Inferior parietal cortex (tissue), 1 donor: Measurements from ENCODE around the gene RNF208.
A peak's percentile ranks its signal among the peaks of the same experiment; 100 is the strongest.
"Not testable (repeated sequence)": the region's sequence is repeated elsewhere in the genome, so short reads cannot be mapped to it uniquely, and the experiment has no call there.

Source experiments
- DNase-seq: peaks from one replicate; pipeline ENCODE4 v3.0.0-alpha.2; 2016; ENCODE audit errors: extremely low spot score

The RNF208 gene

DNA sequence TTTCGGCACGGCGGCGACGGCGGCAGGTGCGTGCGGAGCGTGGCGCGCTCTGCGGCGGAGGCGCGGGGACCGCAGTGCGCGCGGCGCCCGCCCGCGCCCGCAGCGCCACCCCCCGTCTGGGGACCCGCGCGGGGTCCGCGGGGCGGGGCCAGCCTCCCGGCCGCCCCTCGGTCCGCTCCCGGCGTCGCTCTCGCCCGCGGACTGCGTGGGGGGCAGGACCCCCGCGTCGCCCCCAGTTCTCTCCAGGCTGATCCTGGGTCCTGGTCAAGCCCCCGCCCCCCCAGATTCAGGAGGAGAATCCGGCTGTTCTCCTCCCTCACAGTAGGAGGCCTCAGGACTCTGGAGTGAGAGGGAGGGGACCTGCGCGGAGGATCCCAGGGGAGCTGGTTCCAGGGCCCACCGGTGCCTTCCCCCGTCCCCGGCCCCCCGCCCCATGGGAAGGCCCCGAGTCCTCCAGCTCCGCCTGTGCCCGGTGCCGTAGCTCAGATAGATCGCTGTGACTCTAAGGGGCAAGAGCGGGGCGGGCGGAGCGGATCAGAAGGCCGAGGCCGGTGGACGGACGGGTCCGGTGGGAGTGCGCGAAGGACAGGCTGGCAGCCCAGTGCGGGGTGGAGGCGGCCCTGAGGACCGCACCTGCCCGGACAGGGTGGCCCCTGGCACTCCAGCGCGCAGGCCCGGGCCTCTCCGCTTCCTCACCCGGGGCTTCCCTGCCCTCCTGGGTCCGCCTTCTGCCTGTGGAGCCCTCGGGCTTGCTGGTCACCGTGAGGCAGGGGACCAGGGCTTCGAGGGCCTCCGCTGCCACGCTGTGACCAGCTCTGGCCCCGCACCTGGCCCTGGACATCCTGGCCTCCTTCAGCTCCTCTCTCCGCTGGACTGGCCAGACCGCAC is at the start of gene RNF208:
Gene RNF208, minus strand, starts transcription at position 51 of the 888 bp plus-strand sequence. CDS start 1,028 bp downstream, outside the sequence.
- no peak for DNase-seq

DNA sequence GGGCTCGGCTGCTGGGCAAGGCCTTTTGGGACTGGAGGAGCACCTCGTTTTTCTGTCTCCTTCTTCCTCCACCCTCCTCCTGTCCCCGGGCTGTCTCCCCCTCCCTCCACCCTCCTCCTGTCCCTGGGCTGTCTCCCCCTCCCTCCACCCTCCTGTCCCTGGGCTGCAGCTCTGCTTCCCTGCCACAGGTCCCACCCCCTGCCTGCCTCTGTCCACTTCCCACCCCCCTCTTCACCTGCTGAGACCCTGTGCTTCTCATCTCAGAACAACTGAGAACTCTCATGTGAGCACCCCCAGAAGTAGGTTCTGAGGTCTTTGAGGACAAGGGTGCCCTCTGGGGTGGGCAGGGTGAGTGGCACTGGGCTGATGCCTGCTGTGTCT is 49.6 kb upstream of the RNF208 start:
- DNase-seq: no peak

DNA sequence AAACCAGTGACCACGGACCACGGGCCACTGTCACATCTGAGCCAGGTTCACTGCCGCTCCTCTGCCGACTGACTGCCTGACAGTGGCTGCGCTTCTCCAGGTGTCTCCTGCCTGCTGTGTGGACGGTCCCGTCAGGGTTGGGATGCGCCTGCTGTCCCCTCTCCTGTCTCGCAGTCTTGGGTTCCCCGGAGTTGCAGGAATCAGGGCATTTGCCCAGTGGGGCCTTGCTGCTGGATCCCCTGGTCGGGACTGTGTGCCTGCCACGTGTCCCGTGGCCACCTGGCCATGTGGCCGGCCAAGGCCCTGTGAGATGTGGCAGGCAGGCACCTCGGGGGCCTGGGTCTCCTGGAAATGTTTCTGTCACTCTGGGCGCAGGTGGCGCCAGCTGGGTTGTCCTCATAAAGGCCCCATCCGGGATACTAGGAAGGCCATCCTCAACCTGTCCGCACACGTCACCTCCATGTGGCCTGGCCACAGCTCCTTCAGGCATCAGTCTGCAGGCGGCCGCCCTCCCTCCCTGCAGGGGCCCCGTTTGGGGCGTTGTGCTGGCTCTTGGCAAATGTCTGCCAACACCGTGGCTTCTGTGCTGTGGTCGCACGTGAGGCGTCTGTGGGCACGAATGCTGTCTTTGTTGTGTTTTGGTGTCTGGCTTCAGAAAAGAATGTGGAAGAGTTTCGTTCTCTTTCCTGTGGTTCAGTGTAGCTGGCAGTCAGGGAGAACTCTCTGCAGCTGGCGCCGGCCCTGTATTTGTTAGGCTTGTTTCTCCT is 49.1 kb upstream of the RNF208 start:
- no peak for DNase-seq

DNA sequence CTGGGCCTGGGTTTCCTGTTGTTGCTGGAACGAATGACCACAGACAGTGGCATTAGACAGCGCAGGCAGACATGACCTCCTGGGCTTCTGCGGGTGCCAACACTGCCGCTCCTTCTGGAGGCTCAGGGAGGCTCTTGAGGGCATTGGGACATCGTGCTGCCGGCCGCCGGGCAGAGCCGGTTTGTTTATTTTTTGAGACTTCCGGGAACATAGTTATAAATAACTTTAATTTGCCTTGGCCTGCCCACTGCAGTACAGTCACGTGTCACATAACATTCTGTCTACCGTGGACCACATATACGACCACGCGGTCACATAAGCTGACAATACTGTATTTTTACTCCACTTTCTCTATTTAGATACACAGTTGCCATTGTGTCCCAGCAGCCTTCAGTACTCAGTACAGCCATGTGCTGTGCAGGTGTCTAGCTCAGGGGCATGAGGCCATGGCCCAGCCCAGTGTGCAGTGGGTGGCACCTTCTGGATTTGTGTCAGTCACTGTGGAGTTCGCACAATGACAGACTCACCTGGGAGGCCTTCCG is 47.3 kb upstream of the RNF208 start:
- no peak for DNase-seq

- no peak for DNase-seq
Measured at GRCh38 chr9:137268538-137269201, 46.6 kb upstream of the RNF208 start.

GRCh38 chr9:137267933-137268355 is 45.9 kb upstream of the RNF208 start:
- DNase-seq: no peak

DNA sequence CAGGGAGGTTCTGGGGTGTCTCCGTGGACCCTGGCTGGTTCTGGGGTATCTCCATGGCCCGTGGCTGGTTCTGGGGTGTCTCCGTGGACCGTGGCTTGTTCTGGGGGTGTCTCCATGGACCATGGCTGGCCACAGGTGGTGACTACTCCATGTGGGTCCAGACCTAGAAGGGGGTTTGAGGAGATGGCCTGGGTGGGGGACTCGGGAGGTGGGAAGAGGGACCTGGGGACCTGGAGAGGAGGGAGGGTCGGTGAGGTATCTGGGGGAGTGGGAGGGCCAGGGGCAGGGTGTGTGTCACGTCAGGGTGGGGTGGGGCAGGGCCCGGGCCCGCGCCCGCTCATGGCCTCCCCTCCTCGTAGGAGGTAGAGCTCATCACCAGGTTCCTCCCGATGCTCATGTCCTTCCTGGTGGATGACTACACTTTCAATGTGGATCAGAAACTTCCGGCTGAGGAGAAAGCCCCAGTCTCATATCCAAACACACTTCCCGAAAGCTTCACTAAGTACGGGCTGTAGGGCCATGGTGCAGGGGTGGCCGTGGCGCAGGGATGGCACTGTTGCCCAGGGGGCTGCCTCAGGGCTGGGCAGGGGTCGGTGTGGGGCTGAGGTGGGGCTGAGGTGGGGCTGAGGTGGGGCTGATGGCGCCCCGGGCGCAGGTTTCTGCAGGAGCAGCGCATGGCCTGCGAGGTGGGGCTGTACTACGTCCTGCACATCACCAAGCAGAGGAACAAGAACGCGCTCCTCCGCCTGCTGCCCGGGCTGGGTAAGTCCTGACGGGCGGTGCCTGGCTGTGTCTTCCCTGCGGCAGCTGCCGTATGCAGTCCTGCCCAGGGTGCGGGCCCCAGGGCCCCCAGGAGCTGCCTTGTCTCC is 44.8 kb upstream of the RNF208 start:
- DNase-seq: no peak

- no peak for DNase-seq
Measured at GRCh38 chr9:137266162-137266527, 44.1 kb upstream of the RNF208 start.

DNA sequence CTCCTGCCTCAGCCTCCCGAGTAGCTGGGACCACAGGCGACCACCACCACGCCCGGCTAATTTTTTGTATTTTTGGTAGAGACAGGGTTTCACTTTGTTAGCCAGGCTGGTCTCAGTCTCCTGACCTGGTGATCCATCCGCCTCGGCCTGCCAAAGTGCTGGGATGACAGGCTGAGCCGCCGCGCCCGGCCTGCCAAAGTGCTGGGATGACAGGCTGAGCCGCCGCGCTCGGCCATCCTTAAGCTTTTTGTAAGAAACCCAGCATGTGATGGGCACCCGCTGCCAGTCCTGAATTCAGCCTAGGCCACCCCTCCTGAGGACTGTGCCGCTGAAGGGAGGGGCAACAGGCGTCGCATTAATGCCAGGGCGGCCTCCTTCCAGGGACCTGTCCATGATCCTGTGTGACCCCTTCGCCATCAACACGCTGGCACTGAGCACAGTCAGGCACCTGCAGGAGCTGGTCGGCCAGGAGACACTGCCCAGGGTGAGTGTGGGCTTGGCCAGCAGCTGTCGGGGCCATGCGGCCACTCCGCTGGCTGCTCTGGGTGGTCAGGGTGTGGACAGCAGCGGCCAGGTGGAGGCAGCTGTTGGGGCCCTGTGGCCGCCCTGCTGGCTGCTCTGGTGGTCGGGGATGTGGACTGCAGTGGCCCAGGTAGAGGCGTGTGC is 43.6 kb upstream of the RNF208 start:
- DNase-seq: no peak

DNA sequence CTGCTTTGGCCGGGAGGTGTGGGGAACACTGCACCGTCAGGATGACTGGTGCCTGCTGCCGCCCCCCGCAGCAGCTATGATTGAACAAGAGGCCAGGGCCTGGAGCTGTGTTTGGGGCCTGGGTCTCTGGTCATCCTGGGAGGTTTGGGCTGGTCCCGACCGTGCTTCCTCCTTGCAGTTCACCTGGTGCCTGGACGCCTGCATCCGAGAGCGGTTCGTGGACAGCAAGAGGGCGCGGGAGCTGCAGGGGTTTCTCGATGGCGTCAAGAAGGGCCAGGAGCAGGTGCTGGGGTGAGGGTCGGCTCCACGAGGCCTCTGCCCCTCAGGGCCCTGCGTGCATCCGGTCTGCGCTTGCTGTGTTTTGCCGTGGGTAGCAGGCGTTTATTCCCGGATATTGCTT is 42.0 kb upstream of the RNF208 start:
- DNase-seq: no peak

DNA sequence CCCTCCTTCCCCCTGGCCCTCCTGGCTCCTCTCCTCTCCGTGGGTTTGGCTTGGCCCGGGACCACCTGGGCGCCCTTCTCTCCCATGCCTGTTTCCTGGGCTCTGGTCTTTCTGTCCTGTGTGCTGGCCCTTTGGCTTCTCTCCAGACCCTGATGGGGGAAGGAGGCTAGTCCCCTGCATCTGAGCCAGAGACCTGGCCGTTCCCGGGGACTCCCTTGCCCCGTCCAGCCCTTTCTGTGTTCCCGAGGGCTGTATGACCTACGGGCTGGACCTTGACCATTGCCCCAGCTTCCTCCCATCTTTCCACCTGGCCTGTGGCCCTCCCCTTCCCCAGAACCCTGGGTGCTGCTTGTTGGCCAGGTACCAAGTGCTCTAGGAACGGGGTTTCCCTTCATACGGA is 41.5 kb upstream of the RNF208 start:
- no peak for DNase-seq

DNA sequence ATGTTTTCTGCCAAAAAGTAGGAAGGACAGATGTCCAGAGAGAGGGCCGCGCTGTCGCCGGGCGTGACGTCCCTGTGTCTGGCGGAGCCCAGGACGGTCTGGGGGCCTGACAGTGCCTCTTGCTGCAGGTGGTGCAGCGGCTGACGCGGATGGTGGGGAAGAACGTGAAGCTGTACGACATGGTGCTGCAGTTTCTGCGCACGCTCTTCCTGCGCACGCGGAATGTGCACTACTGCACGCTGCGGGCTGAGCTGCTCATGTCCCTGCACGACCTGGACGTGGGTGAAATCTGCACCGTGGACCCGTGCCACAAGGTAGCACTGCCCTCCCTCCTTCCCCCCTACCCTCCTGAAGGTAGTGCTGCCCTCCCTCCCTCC is 40.9 kb upstream of the RNF208 start:
- no peak for DNase-seq

DNA sequence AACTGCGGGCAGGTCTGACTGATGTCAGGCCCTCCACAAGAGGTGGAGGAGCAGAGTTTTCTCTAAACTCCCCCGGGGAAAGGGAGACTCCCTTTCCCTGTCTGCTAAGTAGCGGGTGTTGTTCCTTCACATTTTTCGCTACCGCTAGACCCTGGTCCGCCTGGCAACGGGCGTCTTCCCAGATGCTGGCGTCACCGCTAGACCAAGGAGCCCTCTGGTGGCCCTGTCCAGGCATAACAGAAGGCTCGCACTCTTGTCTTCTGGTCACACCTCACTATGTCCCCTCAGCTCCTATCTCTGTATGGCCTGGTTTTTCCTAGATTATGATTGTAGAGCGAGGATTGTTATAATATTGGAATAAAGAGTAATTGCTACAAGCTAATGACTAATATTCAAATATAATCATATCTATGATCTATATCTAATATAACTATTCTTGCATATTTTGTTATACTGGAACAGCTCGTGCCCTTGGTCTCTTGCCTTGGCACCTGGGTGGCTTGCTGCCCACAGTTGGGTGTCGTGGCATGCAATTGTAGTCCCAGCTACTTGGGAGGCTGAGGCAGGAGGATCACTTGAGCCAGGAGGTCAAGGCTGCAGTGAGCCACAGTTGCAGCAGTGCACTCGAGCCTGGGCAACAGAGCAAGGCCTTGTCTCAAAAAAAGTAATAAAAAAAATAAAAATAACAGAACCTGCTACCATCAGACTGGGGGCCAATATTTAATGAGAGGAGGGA is 40.3 kb upstream of the RNF208 start:
- not testable (repeated sequence) for DNase-seq

GRCh38 chr9:137256856-137257255 is 34.8 kb upstream of the RNF208 start:
- DNase-seq: no peak

- DNase-seq: no peak
Measured at GRCh38 chr9:137256362-137256761, 34.3 kb upstream of the RNF208 start.

DNA sequence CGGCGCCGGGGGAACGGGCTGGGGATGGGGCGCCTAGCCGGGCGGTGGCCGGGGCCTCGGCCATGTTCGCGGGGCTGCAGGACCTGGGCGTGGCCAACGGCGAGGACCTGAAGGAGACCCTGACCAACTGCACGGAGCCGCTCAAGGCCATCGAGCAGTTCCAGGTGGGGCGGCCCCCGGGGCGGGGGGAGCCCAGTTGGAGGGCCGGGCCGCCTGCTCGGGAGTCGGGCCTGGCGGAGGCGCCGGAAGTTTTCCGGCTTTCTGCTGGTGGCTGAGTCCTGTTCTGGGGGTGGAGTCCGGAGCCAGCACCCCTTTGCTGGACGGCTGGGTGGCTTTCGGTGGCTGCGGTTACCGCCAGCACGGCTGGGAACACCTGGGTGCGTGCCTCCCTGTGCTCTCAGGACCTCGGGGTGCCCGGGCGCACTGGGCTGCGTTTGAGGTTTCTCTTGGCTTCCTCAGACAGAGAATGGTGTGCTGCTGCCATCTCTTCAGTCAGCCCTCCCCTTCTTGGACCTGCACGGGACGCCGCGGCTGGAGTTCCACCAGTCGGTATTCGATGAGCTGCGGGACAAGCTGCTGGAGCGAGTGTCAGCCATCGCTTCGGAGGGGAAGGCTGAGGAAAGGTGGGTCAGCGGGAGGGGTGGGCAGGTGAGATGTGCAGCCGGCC is 33.5 kb upstream of the RNF208 start:
- DNase-seq: no peak

- DNase-seq: peak; percentile 89
Measured at GRCh38 chr9:137254624-137255447, 32.8 kb upstream of the RNF208 start, which contains the start of gene NELFB. TSS of gene NELFB (plus strand) at chr9:137255327.
